GM19025 (cell line): Measurements from ENCODE around the gene EIF4A3.
"Not testable (repeated sequence)": the region's sequence is repeated elsewhere in the genome, so short reads cannot be mapped to it uniquely, and the experiment has no call there.

Source experiments
- ATAC-seq: cut with Tn5 transposase; IDR thresholded peaks from one replicate; pipeline ENCODE4 v1.9.1; 2021; ENCODE audit warnings: mild to moderate bottlenecking, low read depth, moderate library complexity; ENCODE audit not compliant: unreplicated experiment

EIF4A3 gene

GRCh38 chr17:80173916-80174315 is 27.0 kb upstream of the EIF4A3 start:
- ATAC-seq = no peak

GRCh38 chr17:80173126-80173525 is 26.2 kb upstream of the EIF4A3 start:
- no peak for ATAC-seq

DNA sequence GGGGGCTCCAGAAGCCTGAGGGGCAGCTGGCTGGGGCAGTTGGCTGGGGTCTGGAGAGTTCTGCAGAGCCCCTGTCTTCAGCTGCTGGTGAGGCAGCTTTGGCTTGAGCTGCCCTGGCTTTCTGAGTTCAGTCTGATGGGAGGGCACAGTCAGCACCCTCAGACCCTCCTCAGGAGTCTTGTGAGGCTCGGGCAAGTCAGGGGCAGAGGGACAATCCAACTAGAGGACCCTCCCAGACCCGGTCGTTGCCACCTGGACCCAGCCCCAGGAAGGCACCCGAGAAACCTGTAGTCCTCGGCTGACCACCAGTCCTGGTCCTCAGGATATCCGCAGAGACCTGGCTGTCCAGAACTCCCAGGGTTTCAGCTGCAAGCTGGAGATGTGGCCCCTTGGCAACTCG is 24.8 kb upstream of the EIF4A3 start:
- ATAC-seq = no peak

DNA sequence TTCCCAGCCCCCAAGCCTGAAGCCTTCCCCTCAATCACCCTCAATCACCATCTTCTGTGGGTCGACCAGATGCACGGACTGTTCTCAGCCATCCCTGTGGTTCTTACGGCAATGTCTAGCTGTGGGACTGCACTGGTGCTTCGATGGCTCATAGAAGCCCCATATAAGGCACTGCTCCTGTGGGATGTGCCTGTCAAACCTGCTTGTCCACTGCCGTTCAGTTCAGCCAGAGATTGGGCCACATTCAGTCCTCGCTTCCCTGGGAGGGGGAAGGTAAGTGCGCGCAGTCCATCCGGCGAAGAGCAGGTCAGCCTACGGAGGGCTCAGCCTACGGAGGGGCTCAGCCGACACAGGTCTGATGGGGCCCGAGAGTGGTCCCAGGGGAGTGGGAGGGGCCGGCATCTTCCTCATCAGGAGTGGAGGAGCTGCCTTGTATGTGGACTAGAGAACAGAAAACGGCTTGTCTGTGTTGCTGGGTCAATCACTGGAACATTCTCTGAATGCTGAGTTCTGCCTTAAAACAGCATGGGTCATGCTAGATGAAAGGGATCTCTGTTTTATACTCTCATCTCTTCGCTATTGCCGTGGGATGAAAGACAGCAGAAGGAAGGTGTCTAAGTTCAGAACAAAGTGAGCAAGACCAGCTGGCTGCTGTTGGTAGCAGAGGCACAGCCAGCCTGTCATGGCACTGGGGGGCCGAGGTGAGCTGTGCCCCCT is 23.0 kb upstream of the EIF4A3 start, which contains the start of gene CARD14:
TSS of gene CARD14 (plus strand) at position 247 of the 717 bp plus-strand sequence. CDS start 11,409 bp downstream, outside the sequence.
- ATAC-seq = no peak

GRCh38 chr17:80169107-80169506 is 22.2 kb upstream of the EIF4A3 start:
- ATAC-seq = no peak

DNA sequence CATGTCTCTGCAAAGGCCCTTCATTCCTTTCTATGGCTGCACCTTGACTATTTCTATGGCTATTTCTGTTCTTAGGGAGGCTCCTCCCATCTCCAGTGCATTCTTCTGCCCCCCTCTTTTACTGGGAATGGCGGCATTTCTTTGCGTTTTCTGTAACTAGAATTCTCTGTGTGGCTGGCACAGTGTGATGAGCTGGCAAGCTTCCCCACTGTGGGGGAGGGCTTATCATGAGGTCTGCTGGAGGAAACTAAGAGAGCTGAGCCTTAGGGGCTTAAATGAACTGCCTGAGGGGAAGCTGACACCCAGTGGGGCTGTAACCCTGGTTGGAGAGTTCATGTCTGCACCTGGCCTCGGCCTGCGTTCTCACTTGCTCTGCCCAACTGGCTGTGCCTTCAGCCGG is 21.4 kb upstream of the EIF4A3 start:
- ATAC-seq = no peak

DNA sequence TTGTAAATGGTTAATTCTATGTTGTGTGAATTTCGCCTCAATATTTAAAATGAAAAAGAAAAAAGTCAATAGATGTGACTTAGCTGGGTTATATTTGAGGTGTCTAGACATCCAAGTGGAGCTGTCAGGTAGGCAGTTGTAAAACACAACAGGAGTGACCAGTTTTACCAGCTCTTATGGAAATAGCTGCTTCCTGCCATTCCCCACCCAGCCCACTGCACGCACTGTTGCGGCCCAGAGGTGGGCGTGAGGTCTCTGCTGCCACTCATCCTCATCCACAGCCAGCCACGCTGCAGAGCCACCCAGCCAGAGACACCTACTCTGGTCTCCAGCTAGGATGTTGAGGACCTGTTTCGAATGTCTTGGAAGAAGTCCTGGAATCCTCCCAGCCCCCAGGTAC is 19.5 kb upstream of the EIF4A3 start:
- ATAC-seq = no peak

- ATAC-seq = no peak
These were observed 17.3 kb upstream of the EIF4A3 start for GRCh38 chr17:80164185-80164584.

DNA sequence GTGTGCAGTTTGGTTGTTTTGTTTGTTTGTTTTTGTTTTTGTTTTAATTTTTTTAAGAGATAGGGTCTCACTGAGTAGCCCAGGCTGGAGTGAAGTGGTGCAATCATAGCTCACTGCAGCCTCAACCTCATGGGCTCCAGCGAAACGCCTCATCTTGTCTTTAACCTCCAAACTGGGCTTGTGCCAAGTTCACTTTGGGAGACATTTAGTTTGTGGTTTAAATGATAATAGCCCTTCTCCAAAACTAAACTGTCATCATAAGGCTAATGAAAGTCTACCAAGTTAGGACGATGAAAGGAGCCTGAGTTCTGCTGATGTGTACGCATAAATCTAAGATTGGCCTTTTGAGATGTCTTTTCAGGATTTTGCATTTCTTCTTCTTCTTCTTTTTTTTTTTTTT is 16.4 kb upstream of the EIF4A3 start:
- ATAC-seq = no peak

- ATAC-seq = no peak
These were observed 13.6 kb upstream of the EIF4A3 start for GRCh38 chr17:80160536-80160935.

- ATAC-seq = no peak
These were observed 11.9 kb upstream of the EIF4A3 start for GRCh38 chr17:80158846-80159245.

DNA sequence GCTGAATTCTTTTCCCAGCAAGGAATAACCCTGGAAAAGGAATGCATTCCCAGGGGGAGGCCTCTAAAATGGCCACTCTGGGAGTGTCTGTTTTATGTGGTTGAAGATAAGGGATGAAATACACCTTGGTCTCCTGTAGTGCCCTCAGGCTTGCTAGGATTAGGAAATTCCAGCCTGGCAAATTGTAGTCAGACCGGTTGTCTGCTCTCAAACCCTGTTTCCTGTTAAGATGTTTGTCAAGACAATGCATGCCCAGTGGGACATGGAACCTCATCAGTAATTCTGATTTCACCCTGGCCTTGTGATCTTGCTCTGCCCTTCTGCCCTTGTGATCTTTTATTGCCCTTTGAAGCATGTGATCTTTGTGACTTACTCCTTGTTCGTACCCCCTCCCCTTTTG is 8.7 kb upstream of the EIF4A3 start:
- ATAC-seq = not testable (repeated sequence)

GRCh38 chr17:80154166-80154565 is 7.2 kb upstream of the EIF4A3 start:
- no peak for ATAC-seq

GRCh38 chr17:80153004-80153403 is 6.1 kb upstream of the EIF4A3 start:
- ATAC-seq = peak; percentile 66

- no peak for ATAC-seq
These were observed 5.3 kb upstream of the EIF4A3 start for GRCh38 chr17:80152081-80152702.

DNA sequence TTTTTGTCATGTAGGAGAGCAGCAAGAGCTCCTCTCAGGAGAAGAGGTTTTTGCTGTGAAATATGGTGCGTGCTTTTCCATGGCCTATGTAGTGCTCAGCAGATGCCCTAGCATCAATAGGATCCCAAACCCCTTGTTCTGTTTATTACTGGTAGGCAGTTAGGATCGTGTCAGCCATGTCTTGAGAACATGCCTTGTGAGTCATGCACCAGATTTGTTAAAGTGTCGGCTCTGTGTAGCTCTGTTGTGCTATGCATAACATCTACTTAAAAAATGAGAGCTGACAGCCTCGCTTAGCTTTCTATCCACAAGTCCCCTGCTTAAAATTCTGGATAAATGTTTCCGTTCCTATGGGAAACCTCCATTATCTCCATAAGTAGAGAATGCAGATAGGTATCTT is 4.4 kb upstream of the EIF4A3 start:
- no peak for ATAC-seq

DNA sequence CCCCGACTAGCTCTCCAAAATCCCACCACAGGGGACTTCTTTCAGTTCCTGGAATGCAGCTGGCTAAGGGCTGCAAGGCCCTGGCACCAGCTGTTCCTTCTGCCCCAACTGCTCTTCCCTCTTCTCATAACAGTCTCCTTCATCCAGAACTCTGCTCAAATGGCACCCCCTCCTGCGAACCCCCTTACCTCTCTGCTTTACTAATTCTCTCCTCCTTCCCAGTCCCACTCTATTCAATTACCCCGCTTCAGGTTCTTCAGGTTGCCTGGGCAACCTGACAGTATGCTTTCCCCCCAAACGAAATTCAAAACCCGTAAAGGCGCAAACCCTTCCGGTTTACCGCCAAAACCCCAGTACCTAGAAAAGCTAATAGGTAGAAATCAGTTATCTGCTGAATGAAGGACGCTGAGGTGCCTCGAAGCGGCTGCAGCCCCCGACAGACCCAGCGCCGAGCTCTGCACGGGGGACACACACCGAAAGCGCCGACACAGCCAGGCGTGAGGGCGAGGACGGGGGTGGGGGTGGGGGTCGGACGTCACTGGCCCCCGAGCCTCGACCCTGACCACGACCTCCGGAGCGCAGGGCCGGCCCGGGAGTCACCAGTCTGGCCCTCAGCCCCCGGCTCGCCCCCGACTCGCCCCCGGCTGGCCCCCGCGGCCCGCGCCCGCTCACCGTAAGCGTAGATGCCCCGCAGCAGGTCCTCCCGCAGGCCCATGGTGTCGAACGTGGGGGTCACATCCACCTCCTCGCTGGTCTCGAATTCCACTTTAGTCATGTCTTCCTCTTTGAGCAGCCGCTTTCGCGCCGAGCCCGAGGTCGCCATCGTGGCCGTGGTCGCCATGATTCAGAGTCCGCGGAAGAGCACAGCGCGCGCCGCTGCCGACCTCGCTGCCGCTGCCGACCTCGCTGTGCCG is 550 bp downstream of the EIF4A3 start:
- no peak for ATAC-seq

DNA sequence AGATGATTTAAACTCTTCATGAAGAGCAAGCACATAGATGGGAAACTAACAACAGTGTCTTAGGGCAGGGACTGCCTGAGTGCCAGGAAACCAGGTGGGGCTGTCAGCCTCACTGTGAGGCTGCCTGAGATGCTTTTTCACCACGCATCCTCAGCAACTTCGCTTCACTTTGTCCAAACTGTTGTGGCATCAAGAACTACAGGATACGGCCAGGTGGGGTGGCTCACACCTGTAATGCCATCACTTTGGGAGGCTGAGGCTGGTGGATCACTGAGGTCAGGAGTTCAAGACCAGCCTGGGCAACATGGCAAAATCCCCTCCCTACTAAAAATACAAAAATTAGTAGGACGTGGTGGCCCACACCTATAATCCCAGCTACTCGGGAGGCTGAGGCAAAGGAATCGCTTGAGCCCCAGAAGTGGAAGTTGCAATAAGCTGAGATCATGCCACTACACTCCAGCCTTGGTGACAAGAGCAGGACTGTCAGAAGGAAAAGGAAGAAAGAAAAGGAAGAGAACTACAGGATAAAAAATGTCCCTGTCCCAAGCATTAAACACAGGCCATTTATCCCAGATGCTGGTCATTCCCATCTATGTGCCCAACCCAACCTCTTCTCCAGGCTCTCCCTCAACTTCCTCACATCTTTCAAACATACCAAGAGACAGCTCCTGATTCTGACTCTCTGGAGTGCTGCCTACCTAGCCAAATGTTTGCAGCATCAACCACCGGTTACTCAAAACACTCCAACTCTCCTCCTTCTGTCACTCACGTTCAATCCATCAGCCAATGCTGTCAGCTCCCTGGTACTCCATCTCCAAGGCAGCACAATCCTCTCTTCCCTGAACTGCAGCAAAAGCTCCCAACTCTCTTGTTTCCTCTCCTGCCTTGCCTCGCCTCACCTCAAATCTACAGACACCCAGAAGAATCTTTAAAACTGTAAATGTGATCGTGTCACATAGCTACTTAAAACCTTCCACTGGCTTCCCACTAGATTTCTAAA is 1.6 kb downstream of the EIF4A3 start:
- ATAC-seq = no peak

DNA sequence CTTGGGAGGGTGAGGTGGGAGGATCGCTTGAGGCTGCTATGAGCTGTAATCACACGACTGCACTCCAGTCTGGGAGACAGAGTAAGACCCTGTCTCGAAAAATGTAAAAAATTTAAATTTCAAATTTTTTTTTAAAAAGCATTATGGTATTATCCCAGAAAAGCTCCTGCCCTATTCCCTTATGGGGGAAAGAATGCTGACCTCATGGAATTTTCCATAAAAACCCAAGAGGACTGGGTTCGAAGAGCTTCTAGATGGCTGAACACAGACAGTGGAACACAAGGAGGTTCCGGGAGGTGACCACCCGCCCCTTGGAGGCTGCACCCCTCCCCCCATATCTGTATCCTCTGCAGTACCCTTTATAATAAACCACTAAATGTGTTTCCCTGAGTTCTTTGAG is 4.0 kb downstream of the EIF4A3 start:
- ATAC-seq = no peak
